22Rv1 (cell line): ENCODE data around the gene PRDM16.

Source experiments
- H3K27ac ChIP-seq: fragments of 450-650 bp; 2 replicates; pipeline ENCODE4 v1.5.1; 2017
- ZFX ChIP-seq: fragments of 450-650 bp; IDR thresholded peaks from 2 replicates; pipeline ENCODE4 v1.6.1; 2017; ENCODE audit warnings: antibody characterized with exemption, borderline replicate concordance
- TF ChIP-seq, protein P1 (sequence below): fragments of 450-650 bp; IDR thresholded peaks from 2 replicates; pipeline ENCODE4 v1.5.1; 2017; ENCODE audit warnings: mild to moderate bottlenecking

PRDM16 gene

DNA sequence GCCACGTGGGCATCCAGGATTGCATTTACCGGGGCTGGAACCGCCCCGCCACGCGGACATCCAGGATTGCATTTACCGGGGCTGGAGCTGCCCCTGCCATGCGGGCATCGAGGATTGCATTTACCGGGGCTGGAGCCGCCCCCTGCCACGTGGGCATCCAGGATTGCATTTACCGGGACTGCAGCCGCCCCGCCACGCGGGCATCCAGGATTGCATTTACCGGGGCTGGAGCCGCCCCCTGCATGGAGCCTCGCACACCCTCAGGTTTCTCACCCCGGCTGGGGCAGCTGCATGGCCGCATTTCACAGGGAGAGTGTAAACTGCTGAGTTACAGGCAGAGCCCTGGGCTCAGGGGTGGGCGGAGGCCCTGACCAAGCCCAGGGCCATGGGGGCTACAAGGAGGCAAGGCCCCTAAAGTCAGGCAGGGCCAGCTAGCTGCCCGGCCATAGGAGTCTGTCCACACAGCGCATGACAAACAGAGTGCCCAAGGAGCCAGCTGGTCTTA lies 218.7 kb downstream of the PRDM16 start:
- no peak overlapping the region for H3K27ac ChIP-seq
- TF ChIP-seq, protein P1, sequence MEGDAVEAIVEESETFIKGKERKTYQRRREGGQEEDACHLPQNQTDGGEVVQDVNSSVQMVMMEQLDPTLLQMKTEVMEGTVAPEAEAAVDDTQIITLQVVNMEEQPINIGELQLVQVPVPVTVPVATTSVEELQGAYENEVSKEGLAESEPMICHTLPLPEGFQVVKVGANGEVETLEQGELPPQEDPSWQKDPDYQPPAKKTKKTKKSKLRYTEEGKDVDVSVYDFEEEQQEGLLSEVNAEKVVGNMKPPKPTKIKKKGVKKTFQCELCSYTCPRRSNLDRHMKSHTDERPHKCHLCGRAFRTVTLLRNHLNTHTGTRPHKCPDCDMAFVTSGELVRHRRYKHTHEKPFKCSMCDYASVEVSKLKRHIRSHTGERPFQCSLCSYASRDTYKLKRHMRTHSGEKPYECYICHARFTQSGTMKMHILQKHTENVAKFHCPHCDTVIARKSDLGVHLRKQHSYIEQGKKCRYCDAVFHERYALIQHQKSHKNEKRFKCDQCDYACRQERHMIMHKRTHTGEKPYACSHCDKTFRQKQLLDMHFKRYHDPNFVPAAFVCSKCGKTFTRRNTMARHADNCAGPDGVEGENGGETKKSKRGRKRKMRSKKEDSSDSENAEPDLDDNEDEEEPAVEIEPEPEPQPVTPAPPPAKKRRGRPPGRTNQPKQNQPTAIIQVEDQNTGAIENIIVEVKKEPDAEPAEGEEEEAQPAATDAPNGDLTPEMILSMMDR: no peak
- TF ChIP-seq ZFX: no peak

- no peak overlapping the region for H3K27ac ChIP-seq
- TF ChIP-seq, protein P1: no peak
- TF ChIP-seq ZFX: no peak
These were observed 220.5 kb downstream of the PRDM16 start for GRCh38 chr1:3289502-3289901.

DNA sequence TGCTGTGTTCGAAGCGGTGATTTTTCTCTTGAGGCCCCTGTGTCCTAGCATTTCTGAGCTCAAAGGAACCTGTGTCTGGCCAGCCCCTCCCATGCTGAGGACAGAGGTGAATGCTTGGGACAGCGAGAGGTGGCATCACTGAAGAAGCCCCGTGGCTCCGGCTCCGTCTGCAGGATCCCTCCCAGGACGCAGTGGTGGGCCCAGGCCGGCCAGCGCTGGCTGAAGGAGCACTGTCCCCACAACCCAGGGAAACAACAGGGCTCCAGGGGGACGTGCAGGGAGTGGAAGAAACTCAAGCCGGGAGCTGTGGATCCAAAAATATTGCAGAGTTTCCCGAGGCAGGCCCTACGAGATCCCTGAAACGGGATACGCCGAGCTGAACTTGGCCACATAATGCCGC lies 221.4 kb downstream of the PRDM16 start:
- no peak for TF ChIP-seq ZFX
- TF ChIP-seq, protein P1: no peak
- H3K27ac ChIP-seq: no peak overlapping the region

DNA sequence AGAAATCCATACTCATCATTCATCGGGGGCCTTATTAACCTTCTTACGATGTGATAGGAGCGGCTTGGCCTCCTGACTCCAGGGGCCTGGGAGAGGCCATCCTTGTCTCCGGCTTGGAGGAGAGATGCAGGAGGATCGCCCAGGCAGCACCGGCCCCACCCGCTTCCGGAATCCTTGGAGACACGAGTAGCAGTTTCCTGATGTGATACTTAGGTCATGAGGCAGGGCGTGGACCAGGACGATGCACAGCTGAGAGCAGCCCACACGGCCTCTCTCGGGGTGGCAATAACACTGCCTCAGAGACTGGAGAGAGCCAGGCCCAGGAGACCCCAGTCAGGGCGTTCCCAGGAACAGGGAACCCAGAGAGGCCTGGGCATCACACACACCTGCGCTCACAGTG lies 221.9 kb downstream of the PRDM16 start:
- TF ChIP-seq ZFX: no peak
- TF ChIP-seq, protein P1: no peak
- H3K27ac ChIP-seq: no peak overlapping the region

- H3K27ac ChIP-seq: no peak overlapping the region
- no peak for TF ChIP-seq ZFX
- TF ChIP-seq, protein P1: no peak
These were observed 223.2 kb downstream of the PRDM16 start for GRCh38 chr1:3292051-3292722.

DNA sequence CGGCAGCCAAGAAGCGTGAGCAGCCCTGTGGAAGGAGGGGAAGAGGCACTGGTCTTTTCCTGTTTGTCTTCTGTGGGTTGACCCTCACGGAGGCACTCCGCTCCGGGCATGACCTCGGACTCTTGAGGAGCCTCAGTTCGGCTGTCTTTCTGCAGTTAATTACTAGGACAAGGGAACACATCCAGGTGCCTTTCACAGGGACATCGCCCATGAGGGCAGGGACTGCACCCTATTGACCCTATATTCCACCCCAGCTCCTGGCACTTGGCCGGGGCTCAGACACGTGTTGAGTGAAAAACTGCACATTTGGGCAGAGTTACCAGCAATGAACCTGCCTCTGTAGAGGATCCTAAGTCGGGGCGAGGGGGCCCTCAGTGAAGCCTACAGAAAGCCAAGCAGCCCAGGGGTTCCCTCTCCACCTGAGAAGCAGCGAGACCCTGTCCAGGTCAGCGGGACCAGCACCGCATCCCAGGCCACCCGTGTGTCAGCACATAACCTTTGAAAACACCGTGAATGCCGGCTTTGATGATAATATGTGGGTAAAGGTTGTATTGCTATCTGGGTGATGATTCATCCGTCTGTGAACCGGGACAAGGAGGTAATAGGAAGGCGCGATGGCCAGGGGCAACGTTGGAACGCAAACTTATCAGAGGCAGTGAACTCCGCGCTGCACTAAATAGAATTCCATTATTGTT lies 224.0 kb downstream of the PRDM16 start:
- no peak overlapping the region for H3K27ac ChIP-seq
- TF ChIP-seq, protein P1: no peak
- no peak for TF ChIP-seq ZFX

- no peak overlapping the region for H3K27ac ChIP-seq
- no peak for TF ChIP-seq ZFX
- TF ChIP-seq, protein P1: no peak
These were observed 224.6 kb downstream of the PRDM16 start for GRCh38 chr1:3293563-3294080.
